ENCODE data around the gene ZNF92.

- no peak for TF ChIP-seq CTCF (IDR thresholded peaks at IDR 0.05; ENCODE audit: insufficient read depth, low read depth, low read length)
- no peak for TF ChIP-seq EZH2 (IDR thresholded peaks at IDR 0.05; ENCODE audit: insufficient read depth, low read length)
Observed at GRCh38 chr7:65409363-65409762, 35.7 kb downstream of the ZNF92 start.
